GM18870 (cell line): ENCODE results near the gene SLC6A1.

ENCODE experiments used
- ATAC-seq: cut with Tn5 transposase; IDR thresholded peaks from one replicate; pipeline ENCODE4 v1.9.1; 2021; ENCODE audit warnings: moderate library complexity; ENCODE audit not compliant: unreplicated experiment

SLC6A1 gene

DNA sequence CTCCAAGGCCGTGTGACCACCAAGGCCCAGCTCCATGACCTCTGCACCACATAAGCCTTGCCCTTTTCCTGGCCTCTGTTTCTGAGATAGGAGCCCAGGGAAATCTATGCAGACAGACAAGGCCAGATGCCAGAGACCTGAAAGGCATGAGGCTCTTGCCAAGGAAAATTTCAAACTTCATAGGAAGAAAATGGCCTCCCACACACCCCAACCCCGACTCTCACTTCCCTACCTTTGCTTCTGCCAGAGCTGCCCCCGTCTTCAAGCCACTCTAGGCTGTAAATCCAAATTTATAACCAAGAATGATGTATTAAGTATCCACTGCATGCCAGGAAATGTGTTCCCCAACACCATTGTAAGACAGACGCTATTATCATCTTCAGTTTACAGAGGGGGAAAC is 96.3 kb downstream of the SLC6A1 start:
- ATAC-seq = no peak
